ENCODE data around the gene PLCB2. TPM values are rescaled to one million over a fixed set of nuclear protein-coding genes. Genes with fewer than 3 reads are reported as not detected.

The PLCB2 gene
- total and polyA plus RNA-seq, 7 experiments from 2014 or later = 19.8 to 359 (median 181) TPM

DNA sequence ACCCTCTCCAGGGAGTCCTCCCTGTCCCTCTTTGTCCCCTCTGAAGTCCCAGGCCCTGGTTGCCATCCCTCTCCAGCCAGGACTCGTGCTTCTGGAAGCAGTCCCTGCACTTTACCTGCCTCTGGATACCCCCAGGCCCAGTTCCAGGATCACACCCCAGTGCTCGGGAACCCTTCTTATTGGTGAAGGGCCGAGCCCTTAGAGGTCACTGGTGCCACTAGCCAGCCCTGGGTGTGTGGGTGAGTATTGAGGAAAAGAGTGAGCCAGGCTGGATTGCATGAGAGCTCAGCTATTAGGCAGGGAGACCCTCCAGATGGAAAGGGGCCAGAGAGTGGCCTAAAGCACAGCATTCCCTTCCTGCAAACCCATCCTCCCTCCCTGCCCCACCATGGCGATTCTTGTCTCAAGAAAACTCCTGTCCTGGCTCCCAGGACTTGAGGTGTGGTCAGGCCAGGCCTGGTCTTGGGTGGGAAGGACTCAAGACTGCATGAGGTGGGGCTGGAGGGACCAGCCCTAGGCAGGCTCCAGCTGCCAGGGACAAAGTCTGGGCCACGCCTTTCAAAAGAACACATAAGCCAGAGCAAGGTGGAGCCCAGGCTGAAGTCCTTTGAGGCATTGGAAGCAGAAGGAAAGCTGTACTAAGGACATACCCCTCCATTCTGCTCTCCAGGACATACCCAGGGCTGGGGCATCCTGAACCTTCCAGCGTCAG, 38.3 kb upstream of the PLCB2 start:
- Histone ChIP-seq H3K9me3 (ENCODE audit: control insufficient read depth in 2 of 3, low read length in 3 of 3) (no peaks in the 10 kb centered on the region), H3K4me1 (ENCODE audit: control insufficient read depth in 2 of 2, insufficient read depth in 2 of 2, low read length in 2 of 2) (no peaks in the 10 kb centered on the region), H3K36me3 (ENCODE audit: control insufficient read depth in 2 of 3, insufficient read depth in 3 of 3, low read length in 3 of 3) (no peaks in the 10 kb centered on the region), H3K4me3 (ENCODE audit: low read length) (no peak overlapping the region), H3K27ac (ENCODE audit: low read depth, low read length) (no peak overlapping the region), H3K27me3 (ENCODE audit: control insufficient read depth in 2 of 2, insufficient read depth in 2 of 2, low read length in 2 of 2) (no peaks in the 10 kb centered on the region)
- ATAC-seq = no peak
- Mint-ChIP-seq H3K27me3 (no peaks in the 10 kb centered on the region), H3K4me3 (no peak overlapping the region), H3K4me1 (peaks cover 0 to 8% (median 0%) of the 10 kb centered on the region in 7 donors), H3K9me3 (peaks cover 0 to 1% (median 0%) of the 10 kb centered on the region in 11 donors), H3K27ac (peak overlapping the region in 1 of 9 donors; percentile 46), H3K36me3 (no peaks in the 10 kb centered on the region)
- intact Hi-C loops (cut with micrococcal nuclease) = no loop called here
- DNase-seq = no peak
- ChIA-PET CTCF (interaction anchor here (0.6 to 9.6 kb wide), 3 partner anchors 10 to 76 kb away, joined by 4 to 107 read pairs (median 5); no protein-coding TSS in a partner anchor), POLR2A (no interaction called here)

DNA sequence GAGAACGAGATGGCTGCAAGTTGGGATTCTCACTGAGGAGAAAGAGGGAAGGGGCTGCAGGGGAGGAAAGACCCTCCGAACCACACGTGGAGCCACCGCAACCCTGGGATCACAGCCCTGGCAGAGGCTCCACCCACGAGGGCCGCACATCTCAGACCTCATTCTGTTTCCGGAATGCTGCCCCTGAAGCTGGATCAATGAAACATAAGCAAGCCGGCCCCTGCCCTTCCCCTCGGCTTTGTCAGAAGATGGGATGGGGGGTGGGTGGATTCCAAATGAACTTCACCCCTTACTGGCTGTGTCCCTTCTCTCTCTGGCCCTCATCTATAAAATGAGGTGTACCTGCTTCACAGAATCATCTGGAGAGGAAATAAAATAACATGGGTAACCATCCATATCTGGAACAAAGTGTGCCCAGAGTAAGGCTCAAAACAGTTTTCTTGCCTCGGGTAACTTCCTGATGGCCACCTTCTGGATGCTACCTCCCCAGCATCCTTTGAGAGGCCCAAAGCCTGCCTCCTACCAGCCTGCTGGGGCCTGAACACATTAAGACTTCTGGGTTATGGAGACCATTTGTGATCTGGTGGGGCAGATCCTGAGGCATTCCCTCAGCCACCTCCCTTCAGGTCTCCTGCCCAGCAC, 37.6 kb upstream of the PLCB2 start:
- Histone ChIP-seq H3K4me3 (ENCODE audit: low read length) (no peak overlapping the region), H3K27me3 (ENCODE audit: control insufficient read depth in 2 of 2, insufficient read depth in 2 of 2, low read length in 2 of 2) (no peaks in the 10 kb centered on the region), H3K27ac (ENCODE audit: low read depth, low read length) (no peak overlapping the region), H3K36me3 (ENCODE audit: control insufficient read depth in 2 of 3, insufficient read depth in 3 of 3, low read length in 3 of 3) (no peaks in the 10 kb centered on the region), H3K9me3 (ENCODE audit: control insufficient read depth in 2 of 3, low read length in 3 of 3) (no peaks in the 10 kb centered on the region), H3K4me1 (ENCODE audit: control insufficient read depth in 2 of 2, insufficient read depth in 2 of 2, low read length in 2 of 2) (no peaks in the 10 kb centered on the region)
- POLR2A ChIA-PET = interaction anchor here (0.6 to 1.6 kb wide), 5 partner anchors 17 to 76 kb away, joined by 3 to 4 read pairs (median 3); no protein-coding TSS in a partner anchor
- H3K4me3 Mint-ChIP-seq = no peak overlapping the region
- peaks cover 0 to 1% (median 0%) of the 10 kb centered on the region in 11 donors for H3K9me3 Mint-ChIP-seq
- H3K27me3 Mint-ChIP-seq = no peaks in the 10 kb centered on the region
- CTCF ChIA-PET = interaction anchor here (0.6 to 14.2 kb wide), 8 partner anchors 9 to 162 kb away, joined by 3 to 366 read pairs (median 6); partner anchors contain the start of genes INAFM2 and PLCB2
- H3K4me1 Mint-ChIP-seq = peaks cover 0 to 8% (median 0%) of the 10 kb centered on the region in 7 donors
- H3K36me3 Mint-ChIP-seq = no peaks in the 10 kb centered on the region
- ATAC-seq = no peak
- intact Hi-C loops (cut with micrococcal nuclease) = no loop called here
- H3K27ac Mint-ChIP-seq = no peak overlapping the region
- no peak for DNase-seq

DNA sequence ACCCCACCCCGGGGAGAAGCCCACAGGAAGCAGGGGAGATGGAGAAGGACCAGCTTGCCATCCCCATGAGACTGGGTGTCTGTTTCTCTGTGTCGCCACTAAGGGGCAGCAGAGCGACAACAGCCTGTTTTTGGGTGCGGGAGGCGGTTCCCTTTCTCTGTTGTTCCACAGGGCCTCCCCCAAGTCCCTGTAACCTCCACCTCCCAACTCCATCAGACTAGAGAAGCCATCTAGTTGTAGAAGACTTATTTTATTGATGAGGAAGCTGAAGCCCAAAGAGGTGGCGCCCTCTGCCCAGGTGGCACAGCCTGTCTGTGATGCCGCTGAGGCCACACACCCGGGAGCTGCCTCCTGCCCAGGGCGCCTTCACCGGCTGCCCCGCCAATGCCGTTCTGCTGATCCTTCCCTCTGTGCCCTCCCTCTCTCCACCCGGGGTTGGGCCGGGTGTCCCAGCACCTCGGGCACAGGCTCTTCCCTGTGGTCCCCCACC, 36.9 kb upstream of the PLCB2 start:
- H3K9me3 Mint-ChIP-seq = peaks cover 0 to 1% (median 0%) of the 10 kb centered on the region in 11 donors
- H3K36me3 Mint-ChIP-seq = no peaks in the 10 kb centered on the region
- intact Hi-C loops (cut with micrococcal nuclease) = loop anchor here (1.0 kb wide), 3 partner anchors 24 to 163 kb away; no protein-coding TSS in a partner anchor
- H3K4me3 ChIP-seq (ENCODE audit: low read length) = no peak overlapping the region
- ChIA-PET POLR2A (interaction anchor here (0.6 to 1.6 kb wide), 6 partner anchors 16 to 77 kb away, joined by 3 to 4 read pairs (median 3); no protein-coding TSS in a partner anchor), CTCF (interaction anchor here (0.6 to 14.2 kb wide), 10 partner anchors 9 to 224 kb away, joined by 3 to 366 read pairs (median 5); partner anchors contain the start of genes INAFM2, PLCB2 and RPUSD2)
- no peak overlapping the region for H3K4me3 Mint-ChIP-seq
- H3K36me3 ChIP-seq (ENCODE audit: control insufficient read depth in 2 of 3, insufficient read depth in 3 of 3, low read length in 3 of 3) = no peaks in the 10 kb centered on the region
- no peaks in the 10 kb centered on the region for H3K9me3 ChIP-seq (ENCODE audit: control insufficient read depth in 2 of 3, low read length in 3 of 3)
- H3K4me1 Mint-ChIP-seq = peaks cover 0 to 8% (median 0%) of the 10 kb centered on the region in 7 donors
- peak; percentile 85 for ATAC-seq
- no peaks in the 10 kb centered on the region for H3K4me1 ChIP-seq (ENCODE audit: control insufficient read depth in 2 of 2, insufficient read depth in 2 of 2, low read length in 2 of 2)
- H3K27me3 Mint-ChIP-seq = no peaks in the 10 kb centered on the region
- peak; percentile 49 to 75 (median 65) for DNase-seq
- no peaks in the 10 kb centered on the region for H3K27me3 ChIP-seq (ENCODE audit: control insufficient read depth in 2 of 2, insufficient read depth in 2 of 2, low read length in 2 of 2)
- no peak overlapping the region for H3K27ac Mint-ChIP-seq
- no peak overlapping the region for H3K27ac ChIP-seq (ENCODE audit: low read depth, low read length)

DNA sequence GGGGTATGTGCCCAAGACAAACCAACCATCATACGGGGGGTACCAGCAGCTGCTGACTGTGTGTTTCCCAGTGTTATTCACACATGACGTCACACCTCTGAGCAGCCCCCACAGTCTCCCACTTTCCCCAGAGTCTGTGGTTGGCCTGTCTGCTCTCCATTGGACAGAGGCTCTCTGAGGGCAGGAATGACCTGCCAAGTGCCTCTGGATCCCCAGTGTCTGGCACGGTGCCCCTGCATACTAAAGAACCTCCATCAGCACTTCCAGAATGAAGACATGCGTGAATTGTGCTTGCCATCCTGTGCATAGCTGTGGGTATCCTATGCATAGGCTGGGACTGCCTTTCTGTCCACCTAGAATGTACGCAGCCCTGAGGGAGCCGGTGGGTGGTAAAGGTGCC, 36.5 kb upstream of the PLCB2 start:
- ChIA-PET POLR2A (interaction anchor here (1.0 to 1.6 kb wide), 5 partner anchors 16 to 77 kb away, joined by 3 to 4 read pairs (median 3); no protein-coding TSS in a partner anchor), CTCF (interaction anchor here (0.6 to 14.2 kb wide), 10 partner anchors 10 to 225 kb away, joined by 3 to 366 read pairs (median 6); partner anchors contain the start of genes INAFM2, PLCB2 and RPUSD2)
- DNase-seq (no peak), ATAC-seq (no peak)
- Histone ChIP-seq H3K4me3 (ENCODE audit: low read length) (no peak overlapping the region), H3K36me3 (ENCODE audit: control insufficient read depth in 2 of 3, insufficient read depth in 3 of 3, low read length in 3 of 3) (no peaks in the 10 kb centered on the region), H3K27me3 (ENCODE audit: control insufficient read depth in 2 of 2, insufficient read depth in 2 of 2, low read length in 2 of 2) (no peaks in the 10 kb centered on the region), H3K27ac (ENCODE audit: low read depth, low read length) (no peak overlapping the region), H3K4me1 (ENCODE audit: control insufficient read depth in 2 of 2, insufficient read depth in 2 of 2, low read length in 2 of 2) (no peaks in the 10 kb centered on the region), H3K9me3 (ENCODE audit: control insufficient read depth in 2 of 3, low read length in 3 of 3) (no peaks in the 10 kb centered on the region)
- Mint-ChIP-seq H3K36me3 (no peaks in the 10 kb centered on the region), H3K9me3 (peaks cover 0 to 1% (median 0%) of the 10 kb centered on the region in 11 donors), H3K4me1 (peaks cover 0 to 8% (median 0%) of the 10 kb centered on the region in 7 donors), H3K27me3 (no peaks in the 10 kb centered on the region), H3K4me3 (no peak overlapping the region), H3K27ac (no peak overlapping the region)
- intact Hi-C loops (cut with micrococcal nuclease) = loop anchor here (1.0 kb wide), 3 partner anchors 24 to 163 kb away; no protein-coding TSS in a partner anchor

DNA sequence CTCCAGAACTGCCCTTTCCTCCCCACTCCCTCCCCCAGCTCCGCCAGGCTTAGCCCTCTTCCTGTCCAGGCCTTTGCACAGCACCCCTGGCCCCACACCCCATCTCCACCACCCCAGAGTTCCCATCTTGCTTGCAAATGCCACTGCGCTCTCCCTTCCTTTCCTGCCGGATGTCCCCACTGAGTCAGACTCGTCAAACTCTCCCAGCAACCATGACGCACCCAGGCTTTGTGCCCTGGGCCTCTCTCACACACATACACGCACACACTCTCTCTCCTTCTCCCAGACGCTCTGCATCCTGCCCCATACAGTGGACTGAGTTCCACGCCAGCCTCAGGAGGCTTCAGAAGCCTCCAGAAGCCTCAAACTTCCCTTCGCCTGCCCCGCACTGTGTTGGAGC, 35.8 kb upstream of the PLCB2 start:
- H3K9me3 Mint-ChIP-seq = peaks cover 0 to 1% (median 0%) of the 10 kb centered on the region in 11 donors
- CTCF ChIA-PET = interaction anchor here (0.6 to 14.2 kb wide), 7 partner anchors 9 to 78 kb away, joined by 3 to 366 read pairs (median 6); partner anchors contain the start of genes INAFM2 and PLCB2
- no peaks in the 10 kb centered on the region for H3K36me3 Mint-ChIP-seq
- peak; percentile 19 for ATAC-seq
- intact Hi-C loops (cut with micrococcal nuclease) = no loop called here
- no peak overlapping the region for H3K27ac Mint-ChIP-seq
- Histone ChIP-seq H3K4me1 (ENCODE audit: control insufficient read depth in 2 of 2, insufficient read depth in 2 of 2, low read length in 2 of 2) (no peaks in the 10 kb centered on the region), H3K36me3 (ENCODE audit: control insufficient read depth in 2 of 3, insufficient read depth in 3 of 3, low read length in 3 of 3) (no peaks in the 10 kb centered on the region), H3K27ac (ENCODE audit: low read depth, low read length) (no peak overlapping the region), H3K27me3 (ENCODE audit: control insufficient read depth in 2 of 2, insufficient read depth in 2 of 2, low read length in 2 of 2) (no peaks in the 10 kb centered on the region), H3K9me3 (ENCODE audit: control insufficient read depth in 2 of 3, low read length in 3 of 3) (no peaks in the 10 kb centered on the region), H3K4me3 (ENCODE audit: low read length) (no peak overlapping the region)
- peaks cover 0 to 10% (median 2%) of the 10 kb centered on the region in 7 donors for H3K4me1 Mint-ChIP-seq
- no peaks in the 10 kb centered on the region for H3K27me3 Mint-ChIP-seq
- no peak for DNase-seq
- POLR2A ChIA-PET = interaction anchor here (1.1 to 1.6 kb wide), 2 partner anchors 35 to 78 kb away, joined by 3 read pairs; no protein-coding TSS in a partner anchor
- H3K4me3 Mint-ChIP-seq = no peak overlapping the region
